ENCODE results near the gene TPBGL. TPM values are rescaled to one million over a fixed set of nuclear protein-coding genes. Genes with fewer than 3 reads are reported as not detected.
A peak's percentile ranks its signal among the peaks of the same experiment; 100 is the strongest.

TPBGL gene
- polyA plus RNA-seq, 1 of the 3 experiments (the other 2 are of a cell fraction): 0.03 TPM

DNA sequence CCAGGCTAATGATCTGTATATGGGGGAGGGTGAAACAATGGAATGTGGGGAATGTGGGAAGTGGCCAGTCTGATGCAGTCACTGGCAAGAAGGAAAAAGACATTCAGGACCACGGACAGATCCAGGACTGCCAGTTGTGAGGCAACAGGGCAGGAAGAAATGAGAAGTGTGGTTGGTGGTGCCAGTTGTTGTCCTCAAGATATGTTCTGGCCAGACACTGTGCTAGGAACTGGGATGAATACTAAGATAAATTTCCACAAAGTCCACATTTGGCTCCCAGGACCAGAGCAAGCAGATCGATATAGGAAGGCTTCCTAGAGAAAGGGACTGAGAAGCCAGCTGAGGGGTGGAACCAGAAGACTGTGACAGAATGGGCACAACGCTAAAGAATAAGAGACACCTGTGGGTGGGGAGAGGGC is 6.8 kb upstream of the TPBGL start:
- ChIA-PET POLR2A (no interaction called here), CTCF (interaction anchor here (1.0 to 4.3 kb wide), 5 partner anchors 8 to 304 kb away, joined by 3 to 41 read pairs (median 6); partner anchors contain the start of gene TPBGL)
- no peak overlapping the region for H3K4me3 ChIP-seq (ENCODE audit: low read depth in 2 of 2, low read length in 1 of 2)
- no peaks in the 10 kb centered on the region for H3K36me3 ChIP-seq (replicated peaks in 1 of 2; ENCODE audit: control insufficient read depth in 1 of 2, insufficient read depth in 2 of 2, low read length in 1 of 2)
- H3K9me2 ChIP-seq: no peaks in the 10 kb centered on the region
- H2AFZ ChIP-seq (ENCODE audit: low read depth): no peak overlapping the region
- no peaks in the 10 kb centered on the region for H3K9me3 ChIP-seq
- no peaks in the 10 kb centered on the region for H3K79me2 ChIP-seq (ENCODE audit: insufficient read depth)
- no peak overlapping the region for H3K4me2 ChIP-seq
- no peak overlapping the region for H3K27ac ChIP-seq (ENCODE audit: low read depth in 2 of 2, low read length in 1 of 2)
- TF ChIP-seq NRF1 (IDR thresholded peaks at IDR 0.05; ENCODE audit: low read depth, low read length) (no peak), CHD2 (IDR thresholded peaks at IDR 0.05; ENCODE audit: low read length, partially characterized antibody) (no peak)
- TF ChIP-seq, protein P1, sequence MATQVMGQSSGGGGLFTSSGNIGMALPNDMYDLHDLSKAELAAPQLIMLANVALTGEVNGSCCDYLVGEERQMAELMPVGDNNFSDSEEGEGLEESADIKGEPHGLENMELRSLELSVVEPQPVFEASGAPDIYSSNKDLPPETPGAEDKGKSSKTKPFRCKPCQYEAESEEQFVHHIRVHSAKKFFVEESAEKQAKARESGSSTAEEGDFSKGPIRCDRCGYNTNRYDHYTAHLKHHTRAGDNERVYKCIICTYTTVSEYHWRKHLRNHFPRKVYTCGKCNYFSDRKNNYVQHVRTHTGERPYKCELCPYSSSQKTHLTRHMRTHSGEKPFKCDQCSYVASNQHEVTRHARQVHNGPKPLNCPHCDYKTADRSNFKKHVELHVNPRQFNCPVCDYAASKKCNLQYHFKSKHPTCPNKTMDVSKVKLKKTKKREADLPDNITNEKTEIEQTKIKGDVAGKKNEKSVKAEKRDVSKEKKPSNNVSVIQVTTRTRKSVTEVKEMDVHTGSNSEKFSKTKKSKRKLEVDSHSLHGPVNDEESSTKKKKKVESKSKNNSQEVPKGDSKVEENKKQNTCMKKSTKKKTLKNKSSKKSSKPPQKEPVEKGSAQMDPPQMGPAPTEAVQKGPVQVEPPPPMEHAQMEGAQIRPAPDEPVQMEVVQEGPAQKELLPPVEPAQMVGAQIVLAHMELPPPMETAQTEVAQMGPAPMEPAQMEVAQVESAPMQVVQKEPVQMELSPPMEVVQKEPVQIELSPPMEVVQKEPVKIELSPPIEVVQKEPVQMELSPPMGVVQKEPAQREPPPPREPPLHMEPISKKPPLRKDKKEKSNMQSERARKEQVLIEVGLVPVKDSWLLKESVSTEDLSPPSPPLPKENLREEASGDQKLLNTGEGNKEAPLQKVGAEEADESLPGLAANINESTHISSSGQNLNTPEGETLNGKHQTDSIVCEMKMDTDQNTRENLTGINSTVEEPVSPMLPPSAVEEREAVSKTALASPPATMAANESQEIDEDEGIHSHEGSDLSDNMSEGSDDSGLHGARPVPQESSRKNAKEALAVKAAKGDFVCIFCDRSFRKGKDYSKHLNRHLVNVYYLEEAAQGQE (IDR thresholded peaks at IDR 0.05; ENCODE audit: low read depth, low read length): peak; percentile 98
- TF ChIP-seq, protein P2, sequence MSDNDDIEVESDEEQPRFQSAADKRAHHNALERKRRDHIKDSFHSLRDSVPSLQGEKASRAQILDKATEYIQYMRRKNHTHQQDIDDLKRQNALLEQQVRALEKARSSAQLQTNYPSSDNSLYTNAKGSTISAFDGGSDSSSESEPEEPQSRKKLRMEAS (IDR thresholded peaks at IDR 0.05; ENCODE audit: low read depth): no peak
- H4K20me1 ChIP-seq (ENCODE audit: insufficient read depth): no peaks in the 10 kb centered on the region
- H3K9ac ChIP-seq: no peak overlapping the region
- WGBS (ENCODE audit: low lambda C conversion rate): 69% methylated on average over 3 of the region's 3 CpGs
- H3K4me1 ChIP-seq (ENCODE audit: control insufficient read depth in 1 of 2, insufficient read depth in 2 of 2, low read depth in 1 of 2, low read length in 1 of 2): peaks cover 0 to 2% of the 10 kb centered on the region in 2 experiments; a peak in 1 of 4 replicates
- no peaks in the 10 kb centered on the region for H3F3A ChIP-seq (replicated peaks; ENCODE audit: insufficient read depth)
- H3K27me3 ChIP-seq (ENCODE audit: insufficient read depth): no peaks in the 10 kb centered on the region
- DNase-seq: no peak

DNA sequence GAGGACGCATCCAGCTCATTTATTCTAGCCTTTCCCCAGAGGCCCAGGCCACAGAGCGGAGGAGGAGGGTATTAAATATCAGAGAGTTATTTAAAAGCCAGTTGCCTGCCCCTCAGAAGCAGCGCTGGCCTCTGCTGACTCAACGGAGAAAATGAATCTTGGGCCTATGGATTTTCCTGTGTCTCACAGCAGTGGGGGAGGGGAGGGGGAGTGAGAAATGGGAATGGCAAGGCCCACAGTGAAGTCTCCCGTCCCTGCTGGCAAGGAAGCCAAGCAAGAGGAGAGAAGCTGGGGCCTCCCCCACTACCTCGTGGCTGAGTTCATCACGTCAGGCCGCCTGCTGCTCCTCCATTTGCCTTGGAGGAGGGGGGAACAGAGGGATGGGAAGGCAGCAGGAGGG is 4.5 kb upstream of the TPBGL start:
- ChIA-PET POLR2A (no interaction called here), CTCF (interaction anchor here (0.7 to 17.5 kb wide), 6 partner anchors 12 to 95 kb away, joined by 3 to 1115 read pairs (median 26); partner anchors contain the start of gene SLCO2B1)
- 47% methylated on average over 8 of the region's 8 CpGs for WGBS (ENCODE audit: low lambda C conversion rate)
- H4K20me1 ChIP-seq (ENCODE audit: insufficient read depth): no peaks in the 10 kb centered on the region
- no peak overlapping the region for H3K4me3 ChIP-seq (ENCODE audit: low read depth in 2 of 2, low read length in 1 of 2)
- H3K9me2 ChIP-seq: no peaks in the 10 kb centered on the region
- H2AFZ ChIP-seq (ENCODE audit: low read depth): no peak overlapping the region
- H3K79me2 ChIP-seq (ENCODE audit: insufficient read depth): no peaks in the 10 kb centered on the region
- no peaks in the 10 kb centered on the region for H3K9me3 ChIP-seq
- peaks cover 0 to 2% of the 10 kb centered on the region in 2 experiments; a peak in 1 of 4 replicates for H3K4me1 ChIP-seq (ENCODE audit: control insufficient read depth in 1 of 2, insufficient read depth in 2 of 2, low read depth in 1 of 2, low read length in 1 of 2)
- no peak overlapping the region for H3K9ac ChIP-seq
- H3K27me3 ChIP-seq (ENCODE audit: insufficient read depth): peaks cover 7% of the 10 kb centered on the region
- no peaks in the 10 kb centered on the region for H3K36me3 ChIP-seq (replicated peaks in 1 of 2; ENCODE audit: control insufficient read depth in 1 of 2, insufficient read depth in 2 of 2, low read length in 1 of 2)
- H3K27ac ChIP-seq (ENCODE audit: low read depth in 2 of 2, low read length in 1 of 2): no peak overlapping the region
- H3F3A ChIP-seq (replicated peaks; ENCODE audit: insufficient read depth): no peaks in the 10 kb centered on the region
- H3K4me2 ChIP-seq: no peak overlapping the region
- no peak for DNase-seq
- TF ChIP-seq, protein P3, sequence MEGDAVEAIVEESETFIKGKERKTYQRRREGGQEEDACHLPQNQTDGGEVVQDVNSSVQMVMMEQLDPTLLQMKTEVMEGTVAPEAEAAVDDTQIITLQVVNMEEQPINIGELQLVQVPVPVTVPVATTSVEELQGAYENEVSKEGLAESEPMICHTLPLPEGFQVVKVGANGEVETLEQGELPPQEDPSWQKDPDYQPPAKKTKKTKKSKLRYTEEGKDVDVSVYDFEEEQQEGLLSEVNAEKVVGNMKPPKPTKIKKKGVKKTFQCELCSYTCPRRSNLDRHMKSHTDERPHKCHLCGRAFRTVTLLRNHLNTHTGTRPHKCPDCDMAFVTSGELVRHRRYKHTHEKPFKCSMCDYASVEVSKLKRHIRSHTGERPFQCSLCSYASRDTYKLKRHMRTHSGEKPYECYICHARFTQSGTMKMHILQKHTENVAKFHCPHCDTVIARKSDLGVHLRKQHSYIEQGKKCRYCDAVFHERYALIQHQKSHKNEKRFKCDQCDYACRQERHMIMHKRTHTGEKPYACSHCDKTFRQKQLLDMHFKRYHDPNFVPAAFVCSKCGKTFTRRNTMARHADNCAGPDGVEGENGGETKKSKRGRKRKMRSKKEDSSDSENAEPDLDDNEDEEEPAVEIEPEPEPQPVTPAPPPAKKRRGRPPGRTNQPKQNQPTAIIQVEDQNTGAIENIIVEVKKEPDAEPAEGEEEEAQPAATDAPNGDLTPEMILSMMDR (IDR thresholded peaks at IDR 0.05): no peak
- TF ChIP-seq EZH2phosphoT487 (IDR thresholded peaks at IDR 0.05; ENCODE audit: borderline replicate concordance, low read depth) (no peak), GATA2 (CRISPR knock-in tag; IDR thresholded peaks at IDR 0.05) (no peak), RFX5 (IDR thresholded peaks at IDR 0.05; ENCODE audit: low read length) (no peak), TCF12 (IDR thresholded peaks at IDR 0.05) (no peak), SIN3A (IDR thresholded peaks at IDR 0.05; ENCODE audit: borderline replicate concordance, low read depth, low read length) (no peak), MXI1 (IDR thresholded peaks at IDR 0.05; ENCODE audit: low read depth, low read length) (no peak), POLR2AphosphoS5 (IDR thresholded peaks at IDR 0.05; ENCODE audit: low read depth, low read length) (no peak), GABPA (IDR thresholded peaks at IDR 0.05; ENCODE audit: low read depth) (no peak), FOSL2 (IDR thresholded peaks at IDR 0.05; ENCODE audit: borderline replicate concordance, low read depth) (no peak), RXRA (IDR thresholded peaks at IDR 0.05; ENCODE audit: borderline replicate concordance, low read depth) (no peak)
- TF ChIP-seq, protein P1 (IDR thresholded peaks at IDR 0.05; ENCODE audit: low read depth, low read length): no peak
- TF ChIP-seq, protein P4, sequence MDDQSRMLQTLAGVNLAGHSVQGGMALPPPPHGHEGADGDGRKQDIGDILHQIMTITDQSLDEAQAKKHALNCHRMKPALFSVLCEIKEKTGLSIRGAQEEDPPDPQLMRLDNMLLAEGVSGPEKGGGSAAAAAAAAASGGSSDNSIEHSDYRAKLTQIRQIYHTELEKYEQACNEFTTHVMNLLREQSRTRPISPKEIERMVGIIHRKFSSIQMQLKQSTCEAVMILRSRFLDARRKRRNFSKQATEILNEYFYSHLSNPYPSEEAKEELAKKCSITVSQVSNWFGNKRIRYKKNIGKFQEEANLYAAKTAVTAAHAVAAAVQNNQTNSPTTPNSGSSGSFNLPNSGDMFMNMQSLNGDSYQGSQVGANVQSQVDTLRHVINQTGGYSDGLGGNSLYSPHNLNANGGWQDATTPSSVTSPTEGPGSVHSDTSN (IDR thresholded peaks at IDR 0.05): no peak
